GM18520 (cell line): Measurements from ENCODE around the gene BLNK.
"Not testable (repeated sequence)": the region's sequence is repeated elsewhere in the genome, so short reads cannot be mapped to it uniquely, and the experiment has no call there.

Experiments
- ATAC-seq: cut with Tn5 transposase; IDR thresholded peaks from one replicate; pipeline ENCODE4 v1.9.1; 2021; ENCODE audit not compliant: unreplicated experiment

Gene BLNK

GRCh38 chr10:96271016-96271815 lies at the start of gene BLNK:
TSS of gene BLNK (minus strand) at chr10:96271569. CDS start at chr10:96271398, 171 bp downstream.
- ATAC-seq = peak; percentile 50

- ATAC-seq = no peak
These were observed 48.5 kb upstream of the BLNK start for GRCh38 chr10:96319754-96320474.

GRCh38 chr10:96317067-96317833 lies 45.9 kb upstream of the BLNK start:
- ATAC-seq = no peak

- no peak for ATAC-seq
These were observed 42.0 kb upstream of the BLNK start for GRCh38 chr10:96313344-96313743.

- ATAC-seq = no peak
These were observed 39.9 kb upstream of the BLNK start for GRCh38 chr10:96311180-96311715.

- ATAC-seq = no peak
These were observed 38.9 kb upstream of the BLNK start for GRCh38 chr10:96310321-96310669.

GRCh38 chr10:96309628-96310320 lies 38.4 kb upstream of the BLNK start:
- no peak for ATAC-seq

GRCh38 chr10:96308854-96309253 lies 37.5 kb upstream of the BLNK start:
- not testable (repeated sequence) for ATAC-seq

- ATAC-seq = no peak
These were observed 35.1 kb upstream of the BLNK start for GRCh38 chr10:96306516-96306915.

GRCh38 chr10:96305019-96305418 lies 33.6 kb upstream of the BLNK start:
- ATAC-seq = no peak

- no peak for ATAC-seq
These were observed 32.9 kb upstream of the BLNK start, which contains the start of gene DNTT for GRCh38 chr10:96304230-96304629. TSS of gene DNTT (plus strand) at chr10:96304434. CDS start at chr10:96304498, 64 bp downstream.

GRCh38 chr10:96301616-96302015 lies 30.2 kb upstream of the BLNK start:
- ATAC-seq = no peak

- ATAC-seq = no peak
These were observed 28.0 kb upstream of the BLNK start for GRCh38 chr10:96299383-96299782.

GRCh38 chr10:96298362-96298761 lies 27.0 kb upstream of the BLNK start:
- no peak for ATAC-seq

- no peak for ATAC-seq
These were observed 26.1 kb upstream of the BLNK start for GRCh38 chr10:96297486-96297885.

GRCh38 chr10:96295475-96295874 lies 24.1 kb upstream of the BLNK start:
- no peak for ATAC-seq

- no peak for ATAC-seq
These were observed 21.9 kb upstream of the BLNK start for GRCh38 chr10:96292971-96293920.

GRCh38 chr10:96290368-96291133 lies 19.2 kb upstream of the BLNK start:
- ATAC-seq = no peak
